ENCODE results near the gene MED26. TPM values are rescaled to one million over a fixed set of nuclear protein-coding genes. Genes with fewer than 3 reads are reported as not detected.

The MED26 gene
- total and polyA plus RNA-seq, 10 of the 15 experiments (the other 5 are each of a cell fraction or from before 2014, with no cell fraction given) = 1.1 to 21.4 (median 9.7) TPM

DNA sequence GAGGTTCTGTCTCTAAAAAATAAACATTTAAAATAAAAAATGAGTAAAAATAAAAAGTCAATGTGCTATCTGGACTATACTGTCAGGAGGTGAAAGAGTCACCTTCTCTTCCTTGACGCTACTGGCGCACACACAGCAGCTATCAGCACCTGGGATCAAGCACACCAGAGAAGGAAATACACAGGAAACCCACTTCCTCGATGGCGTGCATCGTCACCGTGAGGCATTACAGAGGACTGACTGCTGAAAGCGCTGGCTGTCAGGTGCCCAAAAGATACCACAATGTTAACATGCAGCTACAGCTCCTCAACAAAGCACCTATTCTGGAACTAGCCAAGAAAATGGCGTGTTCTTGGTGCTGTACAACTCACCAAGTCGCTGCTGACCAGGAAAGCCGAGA is 61.8 kb downstream of the MED26 start:
- ChIA-PET POLR2A (interaction anchor here (1.2 kb wide), 1 partner anchor 17 kb away, joined by 3 read pairs; no protein-coding TSS in a partner anchor), CTCF (no interaction called here)
- peaks cover 18% of the 10 kb centered on the region for H3K79me2 ChIP-seq (ENCODE audit: control insufficient read depth, insufficient read depth, low read length)

DNA sequence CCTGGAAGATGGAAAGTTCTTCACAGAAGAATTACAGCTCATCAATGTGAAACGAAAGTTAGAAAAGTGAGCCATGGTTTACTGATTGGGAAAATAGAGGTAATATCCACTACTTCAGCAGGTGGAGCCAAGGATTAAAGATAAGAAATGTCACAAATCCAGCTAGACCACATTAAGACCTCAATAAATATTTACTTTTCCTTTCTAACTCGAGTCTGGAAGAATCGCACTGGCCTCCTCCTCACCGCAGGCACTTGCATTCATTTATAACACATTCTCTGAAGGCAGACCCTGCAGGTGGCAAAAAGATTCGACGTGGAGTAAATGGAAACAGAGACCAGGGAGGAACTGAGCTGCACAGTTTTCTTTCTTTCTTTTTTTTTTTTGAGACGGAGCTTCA is 63.2 kb downstream of the MED26 start:
- intact Hi-C loops (cut with micrococcal nuclease; ENCODE audit: unreplicated experiment) = no loop called here
- TF ChIP-seq, protein P1, sequence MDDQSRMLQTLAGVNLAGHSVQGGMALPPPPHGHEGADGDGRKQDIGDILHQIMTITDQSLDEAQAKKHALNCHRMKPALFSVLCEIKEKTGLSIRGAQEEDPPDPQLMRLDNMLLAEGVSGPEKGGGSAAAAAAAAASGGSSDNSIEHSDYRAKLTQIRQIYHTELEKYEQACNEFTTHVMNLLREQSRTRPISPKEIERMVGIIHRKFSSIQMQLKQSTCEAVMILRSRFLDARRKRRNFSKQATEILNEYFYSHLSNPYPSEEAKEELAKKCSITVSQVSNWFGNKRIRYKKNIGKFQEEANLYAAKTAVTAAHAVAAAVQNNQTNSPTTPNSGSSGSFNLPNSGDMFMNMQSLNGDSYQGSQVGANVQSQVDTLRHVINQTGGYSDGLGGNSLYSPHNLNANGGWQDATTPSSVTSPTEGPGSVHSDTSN (IDR thresholded peaks at IDR 0.05; ENCODE audit: insufficient replicate concordance, low read depth, low read length) = no peak
- TF ChIP-seq, protein P2, sequence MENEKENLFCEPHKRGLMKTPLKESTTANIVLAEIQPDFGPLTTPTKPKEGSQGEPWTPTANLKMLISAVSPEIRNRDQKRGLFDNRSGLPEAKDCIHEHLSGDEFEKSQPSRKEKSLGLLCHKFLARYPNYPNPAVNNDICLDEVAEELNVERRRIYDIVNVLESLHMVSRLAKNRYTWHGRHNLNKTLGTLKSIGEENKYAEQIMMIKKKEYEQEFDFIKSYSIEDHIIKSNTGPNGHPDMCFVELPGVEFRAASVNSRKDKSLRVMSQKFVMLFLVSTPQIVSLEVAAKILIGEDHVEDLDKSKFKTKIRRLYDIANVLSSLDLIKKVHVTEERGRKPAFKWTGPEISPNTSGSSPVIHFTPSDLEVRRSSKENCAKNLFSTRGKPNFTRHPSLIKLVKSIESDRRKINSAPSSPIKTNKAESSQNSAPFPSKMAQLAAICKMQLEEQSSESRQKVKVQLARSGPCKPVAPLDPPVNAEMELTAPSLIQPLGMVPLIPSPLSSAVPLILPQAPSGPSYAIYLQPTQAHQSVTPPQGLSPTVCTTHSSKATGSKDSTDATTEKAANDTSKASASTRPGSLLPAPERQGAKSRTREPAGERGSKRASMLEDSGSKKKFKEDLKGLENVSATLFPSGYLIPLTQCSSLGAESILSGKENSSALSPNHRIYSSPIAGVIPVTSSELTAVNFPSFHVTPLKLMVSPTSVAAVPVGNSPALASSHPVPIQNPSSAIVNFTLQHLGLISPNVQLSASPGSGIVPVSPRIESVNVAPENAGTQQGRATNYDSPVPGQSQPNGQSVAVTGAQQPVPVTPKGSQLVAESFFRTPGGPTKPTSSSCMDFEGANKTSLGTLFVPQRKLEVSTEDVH (IDR thresholded peaks at IDR 0.05; ENCODE audit: low read depth, partially characterized antibody) = no peak
- TF ChIP-seq, protein P3, sequence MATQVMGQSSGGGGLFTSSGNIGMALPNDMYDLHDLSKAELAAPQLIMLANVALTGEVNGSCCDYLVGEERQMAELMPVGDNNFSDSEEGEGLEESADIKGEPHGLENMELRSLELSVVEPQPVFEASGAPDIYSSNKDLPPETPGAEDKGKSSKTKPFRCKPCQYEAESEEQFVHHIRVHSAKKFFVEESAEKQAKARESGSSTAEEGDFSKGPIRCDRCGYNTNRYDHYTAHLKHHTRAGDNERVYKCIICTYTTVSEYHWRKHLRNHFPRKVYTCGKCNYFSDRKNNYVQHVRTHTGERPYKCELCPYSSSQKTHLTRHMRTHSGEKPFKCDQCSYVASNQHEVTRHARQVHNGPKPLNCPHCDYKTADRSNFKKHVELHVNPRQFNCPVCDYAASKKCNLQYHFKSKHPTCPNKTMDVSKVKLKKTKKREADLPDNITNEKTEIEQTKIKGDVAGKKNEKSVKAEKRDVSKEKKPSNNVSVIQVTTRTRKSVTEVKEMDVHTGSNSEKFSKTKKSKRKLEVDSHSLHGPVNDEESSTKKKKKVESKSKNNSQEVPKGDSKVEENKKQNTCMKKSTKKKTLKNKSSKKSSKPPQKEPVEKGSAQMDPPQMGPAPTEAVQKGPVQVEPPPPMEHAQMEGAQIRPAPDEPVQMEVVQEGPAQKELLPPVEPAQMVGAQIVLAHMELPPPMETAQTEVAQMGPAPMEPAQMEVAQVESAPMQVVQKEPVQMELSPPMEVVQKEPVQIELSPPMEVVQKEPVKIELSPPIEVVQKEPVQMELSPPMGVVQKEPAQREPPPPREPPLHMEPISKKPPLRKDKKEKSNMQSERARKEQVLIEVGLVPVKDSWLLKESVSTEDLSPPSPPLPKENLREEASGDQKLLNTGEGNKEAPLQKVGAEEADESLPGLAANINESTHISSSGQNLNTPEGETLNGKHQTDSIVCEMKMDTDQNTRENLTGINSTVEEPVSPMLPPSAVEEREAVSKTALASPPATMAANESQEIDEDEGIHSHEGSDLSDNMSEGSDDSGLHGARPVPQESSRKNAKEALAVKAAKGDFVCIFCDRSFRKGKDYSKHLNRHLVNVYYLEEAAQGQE (IDR thresholded peaks at IDR 0.05; ENCODE audit: low read depth, low read length) = no peak
- TF ChIP-seq MEF2B (IDR thresholded peaks at IDR 0.05; ENCODE audit: partially characterized antibody, poor library complexity, severe bottlenecking) = no peak
- no peak for TF ChIP-seq FOXM1 (IDR thresholded peaks at IDR 0.05; ENCODE audit: low read depth, low read length)
- H3K4me2 ChIP-seq (ENCODE audit: control insufficient read depth, insufficient read depth) = no peak overlapping the region
- peaks cover 5% of the 10 kb centered on the region for H3K79me2 ChIP-seq (ENCODE audit: control insufficient read depth, insufficient read depth, low read length)
- H4K20me1 ChIP-seq (ENCODE audit: control insufficient read depth, insufficient read depth) = peaks cover 4% of the 10 kb centered on the region; the same call in 1 of the 2 replicates
- no TSS peak for BruUV-seq (replicated peaks)
- no peaks in the 10 kb centered on the region for H3K27me3 ChIP-seq (replicated peaks in 1 of 2; ENCODE audit: control insufficient read depth in 2 of 2, insufficient read depth in 2 of 2, low read length in 1 of 2)
- 98% methylated on average over 6 of the region's 7 CpGs for WGBS (ENCODE audit: insufficient coverage, insufficient replicate concordance, low lambda C conversion rate, missing lambda C conversion rate)
- no peak for DNase-seq (ENCODE audit: low read depth, low spot score)
- in situ Hi-C loops (cut with MboI) = no loop called here
- H3K4me1 ChIP-seq (ENCODE audit: control insufficient read depth, insufficient read depth, low read length) = no peaks in the 10 kb centered on the region
- CTCF ChIA-PET = no interaction called here
- RAD21 ChIA-PET (ENCODE audit: unreplicated experiment) = no interaction called here
- H3K9me3 ChIP-seq (replicated peaks; ENCODE audit: control insufficient read depth, insufficient read depth, low read length) = no peaks in the 10 kb centered on the region
- no peak overlapping the region for H2AFZ ChIP-seq (ENCODE audit: control insufficient read depth, low read depth, low read length)
- no peak overlapping the region for H3K27ac ChIP-seq (ENCODE audit: control insufficient read depth, insufficient read depth)
- SMC1A ChIA-PET (ENCODE audit: uncharacterized antibody, unreplicated experiment) = interaction anchor here (1.0 to 1.3 kb wide), 2 partner anchors 15 to 17 kb away, joined by 4 to 5 read pairs; no protein-coding TSS in a partner anchor
- POLR2A ChIA-PET = interaction anchor here (0.6 to 0.9 kb wide), 2 partner anchors 18 to 22 kb away, joined by 3 read pairs; no protein-coding TSS in a partner anchor
- ATAC-seq = no peak
- H3K9ac ChIP-seq (ENCODE audit: control insufficient read depth, insufficient read depth, low read length) = no peak overlapping the region
- H3K36me3 ChIP-seq (ENCODE audit: control insufficient read depth in 2 of 2, insufficient read depth in 2 of 2, low read length in 1 of 2) = peaks cover 8 to 64% of the 10 kb centered on the region in 2 experiments
- no peak for FAIRE-seq
- no peak overlapping the region for H3K4me3 ChIP-seq

More for the DNA sequence above, 61.8 kb downstream of the MED26 start:
- Histone ChIP-seq H3K36me3 (ENCODE audit: control insufficient read depth in 2 of 2, insufficient read depth in 2 of 2, low read length in 1 of 2) (peaks cover 8 to 61% of the 10 kb centered on the region in 2 experiments), H3K9me3 (replicated peaks; ENCODE audit: control insufficient read depth, insufficient read depth, low read length) (no peaks in the 10 kb centered on the region), H3K4me2 (ENCODE audit: control insufficient read depth, insufficient read depth) (no peak overlapping the region), H2AFZ (ENCODE audit: control insufficient read depth, low read depth, low read length) (no peak overlapping the region), H3K27ac (ENCODE audit: control insufficient read depth, insufficient read depth) (no peak overlapping the region), H3K4me3 (no peak overlapping the region), H4K20me1 (ENCODE audit: control insufficient read depth, insufficient read depth) (peaks cover 3% of the 10 kb centered on the region; the same call in 1 of the 2 replicates), H3K4me1 (ENCODE audit: control insufficient read depth, insufficient read depth, low read length) (peaks cover 7% of the 10 kb centered on the region), H3K27me3 (replicated peaks in 1 of 2; ENCODE audit: control insufficient read depth in 2 of 2, insufficient read depth in 2 of 2, low read length in 1 of 2) (no peaks in the 10 kb centered on the region), H3K9ac (ENCODE audit: control insufficient read depth, insufficient read depth, low read length) (no peak overlapping the region)
- no peak for TF ChIP-seq FOS (IDR thresholded peaks at IDR 0.05; ENCODE audit: borderline replicate concordance, extremely low read depth, insufficient read length)
- TF ChIP-seq SMAD1 (IDR thresholded peaks at IDR 0.05; ENCODE audit: low read depth, partially characterized antibody) = no peak
- no peak for TF ChIP-seq PAX8 (IDR thresholded peaks at IDR 0.05)
- peak; percentile 19; the same call in 1 of the 2 replicates for TF ChIP-seq POLR2A (IDR thresholded peaks at IDR 0.05; ENCODE audit: low read depth, low read length)
- DNase-seq (ENCODE audit: low read depth, low spot score) (no peak), FAIRE-seq (no peak), ATAC-seq (no peak)
- in situ Hi-C loops (cut with MboI) = no loop called here
- BruUV-seq (replicated peaks) = no TSS peak
- 32% methylated on average over 10 of the region's 10 CpGs for WGBS (ENCODE audit: insufficient coverage, insufficient replicate concordance, low lambda C conversion rate, missing lambda C conversion rate)
- intact Hi-C loops (cut with micrococcal nuclease; ENCODE audit: unreplicated experiment) = no loop called here
- ChIA-PET SMC1A (ENCODE audit: uncharacterized antibody, unreplicated experiment) (no interaction called here), RAD21 (ENCODE audit: unreplicated experiment) (no interaction called here)

Data from GM12878 (cell line).